NCI-H2081 (cell line): Measurements from ENCODE around the gene ADH1B.
"Not testable (repeated sequence)": the region's sequence is repeated elsewhere in the genome, so short reads cannot be mapped to it uniquely, and the experiment has no call there.

Experiments used
- DNase-seq, 2 experiments: peaks; one replicate each; lab custom pipeline; 2025; lab: John Stamatoyannopoulos, UW

The ADH1B gene

DNA sequence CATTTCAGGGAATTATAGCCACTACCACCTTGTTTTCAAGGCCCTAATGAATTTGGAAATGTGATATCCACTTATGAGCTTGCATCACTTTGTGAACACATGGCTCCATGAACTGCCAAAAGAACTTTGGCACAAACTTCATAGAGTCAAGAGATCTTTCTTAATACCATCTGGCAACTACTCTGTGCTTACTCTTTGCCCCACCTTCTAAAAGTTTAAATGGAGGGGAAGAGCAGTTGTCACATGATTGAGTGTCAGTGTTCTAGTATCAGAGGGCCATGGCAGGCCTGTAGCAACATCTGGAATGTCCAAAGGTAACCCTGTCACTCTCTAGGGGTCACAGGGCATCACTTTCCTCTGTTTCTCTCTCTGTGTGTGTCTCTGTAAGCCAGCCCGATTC, 2.6 kb upstream of the ADH1B start:
- no peak for DNase-seq

DNA sequence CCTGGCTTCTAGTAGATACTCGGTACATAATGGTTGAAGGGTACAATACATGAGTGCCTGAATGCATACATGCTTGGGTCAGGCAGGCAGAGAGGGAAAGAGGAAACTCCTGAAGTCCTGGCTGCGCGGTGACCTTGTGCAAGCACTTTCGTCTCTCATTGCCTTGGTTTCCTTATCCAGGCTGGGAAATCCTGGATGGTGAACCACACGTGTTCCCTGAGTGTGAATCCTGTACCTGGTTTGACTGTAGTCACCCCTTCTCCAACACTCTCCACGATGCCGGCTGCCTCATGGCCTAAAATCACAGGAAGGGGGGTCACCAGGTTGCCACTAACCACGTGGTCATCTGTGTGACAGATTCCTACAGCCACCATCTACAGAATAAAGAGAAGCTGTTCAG, 3.4 kb downstream of the ADH1B start:
- DNase-seq = not testable (repeated sequence)

DNA sequence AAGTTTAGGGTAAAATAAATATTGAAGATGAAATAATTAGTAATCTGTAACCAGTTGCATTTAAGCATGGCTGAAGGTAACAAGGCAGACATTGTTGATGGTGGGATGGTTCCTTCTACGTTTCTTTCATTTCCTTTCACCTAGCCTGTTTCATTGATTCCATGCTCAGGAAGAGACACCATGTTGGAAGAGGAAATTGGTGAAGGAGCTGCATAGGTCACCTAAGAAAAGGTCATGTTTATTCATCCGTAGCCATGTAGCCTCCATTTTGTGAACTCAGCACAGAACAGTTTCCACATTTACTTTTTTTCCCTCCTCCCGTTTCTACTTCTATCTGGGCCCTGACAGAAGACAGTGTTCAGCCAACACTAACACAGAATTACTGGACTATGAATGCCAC, 3.8 kb downstream of the ADH1B start:
- no peak for DNase-seq

DNA sequence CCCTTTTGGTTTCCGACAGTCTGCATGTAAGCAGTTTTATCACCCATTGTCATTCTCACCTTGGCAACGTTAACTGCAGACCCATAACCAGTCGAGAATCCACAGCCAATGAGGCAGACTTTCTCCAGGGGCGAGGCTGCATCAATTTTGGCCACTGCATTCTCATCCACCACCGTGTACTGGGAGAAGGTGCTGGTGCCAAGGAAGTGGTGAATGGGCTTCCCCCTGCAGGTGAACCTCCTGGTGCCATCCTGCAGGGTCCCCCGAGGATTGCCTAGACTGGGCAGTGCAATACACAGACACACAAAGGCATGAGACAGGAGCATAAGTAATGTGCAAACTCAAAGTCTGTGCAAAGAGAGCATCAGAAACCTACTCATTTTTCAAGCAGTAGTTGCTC, 5.4 kb downstream of the ADH1B start:
- no peak for DNase-seq

DNA sequence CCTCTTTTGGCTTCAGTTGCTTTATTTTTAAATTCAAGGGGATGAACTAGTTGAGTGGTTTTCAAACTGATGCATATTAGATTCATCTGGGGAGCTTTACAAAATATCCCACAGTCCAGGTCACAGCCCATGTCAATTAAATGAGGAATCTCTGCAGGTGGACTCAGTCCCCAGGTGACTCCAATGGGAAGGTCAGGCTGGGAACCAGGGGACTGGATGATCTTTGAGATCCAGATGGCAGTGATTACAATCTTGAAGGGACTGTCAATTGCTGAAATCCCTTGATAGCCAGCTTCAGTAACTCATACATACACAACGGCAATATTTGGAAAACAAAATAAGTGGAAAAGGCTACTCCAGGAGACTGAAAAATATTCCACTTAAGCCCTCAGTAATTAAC, 7.0 kb downstream of the ADH1B start:
- DNase-seq = no peak

DNA sequence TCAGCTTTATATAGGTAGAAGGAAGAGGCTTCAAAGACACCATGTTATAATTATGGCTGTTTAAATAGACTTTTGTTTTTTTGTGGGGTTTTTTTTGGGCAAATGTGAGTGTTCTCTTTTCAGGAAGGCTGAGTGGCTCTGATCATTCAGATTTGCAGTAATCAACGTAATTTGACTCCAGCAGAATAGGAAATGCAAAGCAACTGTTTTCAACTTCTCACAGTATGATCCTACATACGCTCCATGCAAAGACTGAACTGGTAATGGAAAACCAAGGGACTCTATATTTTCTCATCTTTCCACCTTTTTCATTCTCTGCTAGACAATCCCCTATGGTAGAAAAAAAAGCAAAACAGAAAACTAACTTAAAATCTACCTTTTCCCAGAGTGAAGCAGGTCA, 10.8 kb downstream of the ADH1B start:
- DNase-seq = no peak

DNA sequence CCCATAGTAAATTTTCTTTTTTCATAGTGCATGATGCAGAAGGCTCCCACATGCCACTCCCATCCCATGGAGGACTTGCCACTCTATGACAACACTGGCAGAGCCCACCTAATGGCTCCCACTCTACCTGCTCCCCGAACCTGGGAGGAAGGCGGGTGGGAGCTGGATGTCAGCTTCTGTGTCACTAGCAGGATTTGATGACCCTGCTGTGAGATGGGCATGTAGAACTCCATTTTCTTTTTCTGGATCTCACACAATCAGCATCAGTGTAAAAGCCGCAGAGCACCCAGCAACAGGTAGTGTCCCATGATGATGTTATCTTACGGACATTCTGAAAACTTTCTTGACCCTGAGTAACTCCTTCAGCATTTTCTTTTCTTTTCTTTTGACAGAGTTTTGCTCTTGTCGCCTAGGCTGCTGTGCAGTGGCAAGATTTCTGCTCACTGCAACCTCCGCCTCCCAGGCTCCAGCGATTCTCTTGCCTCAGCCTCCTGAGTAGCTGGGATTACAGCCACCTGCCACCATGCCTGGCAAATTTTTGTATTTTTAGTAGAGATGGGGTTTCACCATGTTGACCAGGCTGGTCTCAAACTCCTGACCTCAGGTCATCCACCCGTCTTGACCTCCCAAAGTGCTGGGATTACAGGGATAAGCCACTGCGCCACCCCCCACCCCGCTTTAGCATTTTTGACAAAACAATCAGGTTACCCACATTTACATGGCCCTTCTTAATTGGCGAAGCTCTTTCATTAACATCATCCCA, 15.4 kb downstream of the ADH1B start:
- DNase-seq = no peak

DNA sequence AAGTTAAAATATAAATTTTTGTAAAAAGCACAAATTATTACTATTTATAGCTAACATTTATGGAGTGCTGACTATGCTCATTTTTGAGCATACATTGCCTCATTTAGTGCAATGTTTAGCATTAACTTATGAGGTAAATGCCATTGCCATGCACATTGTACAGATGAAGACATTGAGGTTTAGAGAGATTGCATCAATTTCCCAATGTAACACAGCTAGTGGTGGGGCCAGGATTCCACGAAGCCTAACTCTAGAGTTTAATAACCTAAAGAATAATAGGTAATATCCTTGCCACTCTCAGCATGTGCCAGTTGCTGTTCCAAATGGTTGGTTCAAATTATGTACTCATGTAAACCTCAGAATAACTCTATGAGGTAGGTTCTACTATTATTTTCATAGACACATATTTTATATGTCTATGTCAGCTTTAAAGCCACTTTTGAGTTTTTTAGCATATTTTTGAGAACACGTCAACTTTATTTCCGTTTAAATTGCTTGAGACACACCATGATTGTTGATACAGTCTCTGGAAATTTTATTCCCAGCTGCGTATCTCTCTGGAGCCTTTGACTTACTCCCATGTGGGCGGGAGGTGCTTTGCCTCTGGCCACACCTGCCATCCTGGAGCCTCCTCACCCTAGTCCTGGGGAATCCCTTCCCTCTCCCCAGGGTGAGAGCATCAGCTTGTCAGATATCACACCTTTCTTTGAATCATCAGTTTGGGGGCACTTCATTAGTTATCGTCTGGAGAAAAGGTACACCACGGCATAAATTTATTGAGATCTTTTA, 19.6 kb downstream of the ADH1B start:
- no peak for DNase-seq

DNA sequence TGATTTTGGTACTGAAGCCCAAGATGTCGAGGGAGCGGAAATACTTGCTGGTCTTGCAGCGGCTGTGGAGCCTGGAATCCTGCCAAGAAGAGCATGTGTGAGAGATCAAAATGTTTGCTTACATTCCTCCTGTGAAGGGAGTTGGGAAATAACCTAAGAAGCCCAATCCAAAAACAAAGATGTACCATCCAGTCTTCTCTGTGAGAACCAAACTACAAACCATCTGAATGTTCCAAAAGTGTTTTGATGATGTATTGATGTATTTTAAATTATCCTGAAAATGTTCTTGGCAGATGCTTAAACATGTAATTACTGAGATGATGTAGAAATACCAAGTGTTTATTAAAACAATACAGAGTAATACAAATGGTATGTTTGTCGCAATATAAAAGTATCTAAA, 20.3 kb downstream of the ADH1B start:
- DNase-seq = peak; percentile 1

DNA sequence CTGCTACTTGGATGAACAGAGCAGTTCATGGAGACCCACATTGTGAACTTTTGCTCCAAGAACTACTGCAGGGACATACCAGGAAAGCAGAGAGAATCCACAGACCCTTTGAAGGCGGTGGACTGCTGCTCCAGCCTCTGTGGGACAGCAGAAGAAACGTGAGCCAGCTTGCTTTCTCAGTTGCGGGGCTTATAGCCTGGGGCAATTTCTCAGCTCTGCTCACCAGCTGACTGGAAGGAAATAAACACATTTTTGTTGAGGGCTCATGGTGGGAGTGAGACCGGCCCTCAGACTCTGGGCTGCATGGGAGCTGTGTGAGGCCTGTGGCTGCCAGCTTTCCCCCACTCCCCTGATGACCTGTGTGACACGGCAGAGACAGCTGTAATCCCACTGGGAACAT, 27.8 kb downstream of the ADH1B start:
- no peak for DNase-seq

DNA sequence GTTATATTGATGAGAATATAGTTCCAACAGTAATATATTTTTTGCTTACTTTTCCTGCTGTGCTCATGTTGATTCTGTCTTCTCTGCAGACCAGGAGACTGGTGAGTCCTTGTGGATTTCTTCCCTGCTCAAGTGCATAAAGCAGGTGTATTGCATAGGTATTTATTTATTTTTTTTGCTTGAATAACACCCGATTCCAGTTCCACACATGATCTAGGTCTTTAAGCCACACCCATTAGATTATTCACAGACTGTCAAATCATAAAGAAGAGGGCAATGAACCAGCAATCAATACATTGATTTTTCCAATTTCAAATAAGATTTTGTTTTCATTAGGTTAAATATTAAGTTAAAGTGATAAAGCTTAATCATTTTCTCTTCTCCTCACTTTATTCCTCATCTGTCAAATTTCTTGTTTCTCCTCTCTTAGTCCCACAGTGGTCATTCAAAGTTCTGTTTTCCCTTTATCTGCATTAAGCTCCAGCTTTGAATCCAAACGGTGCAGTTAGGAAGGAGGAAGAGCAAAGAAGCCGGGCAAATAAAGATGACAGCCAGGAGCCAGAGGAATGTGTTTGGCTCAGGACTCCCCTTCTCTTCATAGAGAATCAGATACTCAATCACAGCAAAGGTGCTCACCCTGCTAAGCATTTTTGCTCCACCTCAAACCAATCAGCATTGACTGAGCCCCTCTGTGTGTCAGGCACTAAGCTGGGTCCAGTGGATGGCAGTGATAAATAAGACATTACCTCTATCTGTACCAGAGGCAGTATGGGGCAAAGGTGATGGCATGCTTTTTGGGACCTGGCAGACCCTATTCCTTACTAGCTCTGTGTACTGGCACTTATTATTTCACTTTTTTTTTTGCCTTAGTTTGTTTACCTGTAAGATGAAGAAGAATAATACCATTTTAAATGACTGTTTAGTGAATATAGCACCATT, 30.1 kb downstream of the ADH1B start, which contains the start of gene ADH1A:
TSS of gene ADH1A (minus strand) at position 138 of the 939 bp plus-strand sequence. CDS start at position 67, 71 bp downstream.
- DNase-seq = no peak

DNA sequence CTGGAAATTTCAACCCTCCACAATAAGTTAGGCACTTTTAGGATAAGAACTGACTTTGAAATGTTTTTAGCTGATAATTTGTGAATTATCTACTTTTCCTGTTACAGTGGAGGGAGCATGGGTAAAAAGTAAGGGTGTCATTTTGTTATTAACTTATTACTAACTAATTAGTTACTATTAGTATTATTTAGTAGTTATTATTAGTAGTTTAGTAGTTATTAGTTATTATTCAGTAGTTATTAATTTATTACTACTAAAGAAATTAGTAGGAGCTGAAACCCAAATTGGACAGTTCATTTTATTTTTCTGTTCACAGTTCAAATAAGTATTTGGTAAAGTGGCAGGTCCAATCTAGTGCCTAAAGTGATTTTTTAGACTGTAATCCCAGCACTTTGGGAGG, 35.8 kb downstream of the ADH1B start:
- DNase-seq = no peak

DNA sequence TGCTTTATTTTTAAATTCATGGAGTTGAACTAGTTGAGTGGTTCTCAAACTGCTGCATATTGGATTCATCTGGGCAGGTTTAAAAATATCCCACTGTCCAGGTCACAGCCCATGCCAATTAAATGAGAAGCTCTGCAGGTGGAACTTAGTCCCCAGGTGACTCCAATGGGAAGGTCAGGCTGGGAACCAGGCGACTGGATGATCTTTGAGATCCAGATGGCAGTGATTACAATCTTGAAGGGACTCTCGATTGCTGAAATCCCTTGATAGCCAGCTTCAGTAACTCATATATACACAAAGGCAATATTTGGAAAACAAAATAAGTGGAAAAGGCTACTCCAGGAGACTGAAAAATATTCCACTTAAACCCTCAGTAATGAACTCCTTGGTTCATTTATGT, 38.5 kb downstream of the ADH1B start:
- DNase-seq = no peak

DNA sequence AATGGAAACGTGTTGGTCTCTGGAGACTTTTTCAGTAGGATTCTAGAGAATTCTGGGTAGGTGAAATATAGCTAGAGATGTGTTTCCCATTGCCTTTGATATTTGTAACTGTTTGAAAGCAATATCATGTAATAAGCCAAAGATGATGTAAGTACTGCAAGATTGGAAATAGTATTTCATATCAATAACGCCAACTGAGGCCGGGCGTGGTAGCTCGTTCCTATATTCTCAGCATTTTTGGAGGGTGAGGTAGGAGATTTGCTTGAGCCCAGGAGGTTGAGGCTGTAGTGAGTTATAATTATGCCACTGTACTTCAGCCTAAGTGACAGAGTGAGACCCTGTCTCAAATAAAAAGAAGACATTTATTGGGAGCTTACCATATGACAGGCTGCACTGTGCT, 39.9 kb downstream of the ADH1B start:
- no peak for DNase-seq

DNA sequence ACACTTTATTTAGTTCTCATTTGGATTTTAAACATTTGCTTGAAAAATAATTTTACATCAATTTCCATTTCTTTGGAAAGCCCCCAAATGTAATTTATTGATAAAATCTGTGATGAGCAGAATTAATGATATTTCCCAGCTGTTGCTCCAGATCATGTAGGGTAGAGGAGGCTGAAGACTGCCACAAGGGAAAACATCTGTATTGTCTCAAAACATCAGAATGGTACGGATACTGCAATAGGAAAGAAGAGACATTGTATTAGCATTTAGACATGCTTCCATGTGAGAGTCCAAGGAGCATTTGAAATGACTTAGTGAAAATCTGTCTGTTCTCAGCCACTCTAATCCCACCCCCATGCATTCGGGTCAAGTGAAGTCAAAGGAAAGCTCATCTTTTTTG, 44.8 kb downstream of the ADH1B start:
- DNase-seq = no peak

DNA sequence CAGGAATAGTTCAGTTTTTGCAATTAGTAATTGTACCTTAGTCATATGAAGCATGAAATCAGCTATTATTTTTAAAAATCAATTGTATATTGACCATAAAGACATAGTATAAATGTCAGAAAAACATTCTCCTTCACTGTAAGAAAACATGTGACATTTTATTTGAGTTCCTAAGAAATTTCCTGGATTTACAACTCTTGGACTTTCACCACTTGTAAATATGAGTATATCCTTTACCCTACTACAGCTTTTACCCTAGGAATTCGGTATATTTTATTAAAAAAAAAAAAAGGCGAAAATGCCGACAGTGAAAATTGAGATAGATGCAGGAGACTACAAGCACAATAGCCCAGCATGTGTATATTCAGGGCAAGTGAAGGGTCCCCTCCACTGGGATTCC, 45.3 kb downstream of the ADH1B start:
- DNase-seq = no peak

DNA sequence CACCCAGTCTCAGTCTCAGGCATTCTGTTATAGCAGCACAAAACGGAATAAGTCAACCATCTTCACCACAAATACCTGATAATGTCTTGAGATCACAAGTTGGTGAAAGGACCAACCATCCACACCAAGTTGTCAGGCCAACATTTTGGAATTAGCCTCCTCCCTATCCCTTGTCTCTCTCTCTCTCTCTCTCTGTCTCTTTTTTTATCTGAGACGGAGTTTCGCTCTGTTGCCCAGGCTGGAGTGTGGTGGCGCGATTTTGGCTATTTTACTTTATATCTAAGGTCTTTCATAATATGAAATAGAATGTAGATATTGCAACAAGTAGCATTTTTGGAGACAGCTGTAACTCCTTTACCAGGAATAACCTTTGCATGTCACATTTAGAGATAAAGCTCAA, 46.2 kb downstream of the ADH1B start:
- no peak for DNase-seq

DNA sequence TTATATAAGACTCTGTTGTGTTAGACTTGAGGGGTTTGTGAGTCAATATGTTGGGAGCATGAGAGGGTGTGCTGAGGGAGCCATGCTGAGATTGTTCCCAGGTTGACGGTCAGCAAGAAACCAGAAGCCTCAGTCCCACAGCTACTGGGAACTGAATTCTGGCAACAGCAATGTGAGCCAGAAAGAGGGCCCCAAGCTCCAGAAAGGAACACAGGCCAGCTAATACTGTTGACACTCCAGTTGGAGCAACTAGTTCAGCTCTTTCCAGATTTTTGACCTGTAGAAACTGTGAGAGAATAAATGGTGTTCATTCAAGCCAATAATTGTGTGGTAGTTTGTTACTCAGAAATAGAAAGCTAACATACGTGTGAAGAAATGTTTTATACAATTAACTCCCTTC, 47.5 kb downstream of the ADH1B start:
- no peak for DNase-seq

DNA sequence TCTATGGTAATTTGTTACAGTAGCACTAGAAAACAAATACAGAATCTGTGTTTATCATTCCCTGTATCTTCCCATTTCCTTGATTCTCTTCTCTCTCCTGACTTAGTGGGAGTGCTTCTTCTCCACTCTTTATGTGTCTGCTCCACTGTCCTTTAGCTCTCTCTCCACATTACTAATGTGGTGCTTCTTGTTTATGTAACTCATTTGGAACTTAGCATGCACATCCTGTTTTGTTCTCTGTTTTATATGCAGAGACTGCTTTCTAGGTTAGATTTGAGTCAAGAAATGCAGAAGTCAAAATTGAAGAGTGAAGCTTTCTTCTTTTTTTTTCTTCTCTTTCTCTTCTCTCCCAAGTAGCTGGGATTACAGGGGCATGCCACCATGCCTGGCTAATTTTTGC, 56.3 kb downstream of the ADH1B start:
- no peak for DNase-seq
